ENCODE data around the gene CDH16. TPM values are rescaled to one million over a fixed set of nuclear protein-coding genes. Genes with fewer than 3 reads are reported as not detected.

The CDH16 gene
- total and polyA plus RNA-seq, 2 donors (not counting 1 experiment from before 2014, with no cell fraction given): not detected

GRCh38 chr16:66894055-66894454 is 24.6 kb downstream of the CDH16 start:
- H2AFZ ChIP-seq (ENCODE audit: low read length): no peak overlapping the region
- H3K4me3 ChIP-seq (replicated peaks in 1 of 4; ENCODE audit: control extremely low read depth in 1 of 4, insufficient read depth in 1 of 4, low read depth in 3 of 4, low read length in 4 of 4): no peak overlapping the region
- no peaks in the 10 kb centered on the region for H3K27me3 ChIP-seq (ENCODE audit: control insufficient read depth, insufficient read depth, low read length)
- H3K9me3 ChIP-seq (ENCODE audit: control insufficient read depth, insufficient read depth, low read depth, low read length): no peaks in the 10 kb centered on the region
- no peak overlapping the region for H3K27ac ChIP-seq (ENCODE audit: insufficient read depth, low read length)
- TF ChIP-seq EZH2 (IDR thresholded peaks at IDR 0.05; ENCODE audit: low read length, missing control alignments) (no peak), CTCF (conservative IDR thresholded peaks at IDR 0.05 in 1 of 2, IDR thresholded peaks at IDR 0.05 in 1 of 2; ENCODE audit: low read depth in 1 of 2, low read length in 2 of 2) (no peak)
- no peak for DNase-seq (ENCODE audit: low read depth in 2 of 2)
- no peaks in the 10 kb centered on the region for H3K36me3 ChIP-seq (ENCODE audit: control insufficient read depth, insufficient read depth, low read length)
- no peaks in the 10 kb centered on the region for H4K20me1 ChIP-seq (ENCODE audit: control insufficient read depth, extremely low read depth, insufficient read depth, low read length)
- H3K4me2 ChIP-seq (ENCODE audit: extremely low read depth, insufficient read depth, low read length): no peak overlapping the region
- no peak overlapping the region for H3K9ac ChIP-seq (ENCODE audit: insufficient read depth, low read length)
- H3K4me1 ChIP-seq (ENCODE audit: control insufficient read depth, extremely low read depth, insufficient read depth, low read length): peaks cover 2% of the 10 kb centered on the region
- H3K79me2 ChIP-seq (ENCODE audit: control insufficient read depth, insufficient read depth, low read length): no peaks in the 10 kb centered on the region

DNA sequence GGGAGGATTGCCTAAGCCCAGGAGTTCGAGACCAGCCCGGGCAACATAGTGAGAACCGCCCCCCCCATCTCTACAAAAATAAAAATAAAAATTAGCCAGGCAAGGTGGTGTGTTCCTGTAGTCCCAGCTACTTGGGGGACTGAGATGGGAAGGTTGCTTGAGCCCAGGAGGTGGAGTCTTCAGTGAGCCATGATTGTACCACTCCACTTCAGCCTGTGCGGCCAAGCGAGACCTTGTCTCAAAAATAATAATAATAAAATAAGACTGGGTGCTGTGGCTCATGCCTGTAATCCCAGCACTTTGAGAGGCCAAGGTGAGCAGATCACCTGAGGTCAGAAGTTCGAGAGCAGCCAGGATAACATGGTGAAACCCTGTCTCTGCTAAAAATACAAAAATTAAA is 26.9 kb downstream of the CDH16 start:
- no peak overlapping the region for H3K27ac ChIP-seq (ENCODE audit: insufficient read depth, low read length)
- H3K9me3 ChIP-seq (ENCODE audit: control insufficient read depth, insufficient read depth, low read depth, low read length): no peaks in the 10 kb centered on the region
- DNase-seq (ENCODE audit: low read depth in 2 of 2): no peak
- H3K79me2 ChIP-seq (ENCODE audit: control insufficient read depth, insufficient read depth, low read length): no peaks in the 10 kb centered on the region
- H3K4me1 ChIP-seq (ENCODE audit: control insufficient read depth, extremely low read depth, insufficient read depth, low read length): no peaks in the 10 kb centered on the region
- no peaks in the 10 kb centered on the region for H4K20me1 ChIP-seq (ENCODE audit: control insufficient read depth, extremely low read depth, insufficient read depth, low read length)
- TF ChIP-seq EZH2 (IDR thresholded peaks at IDR 0.05; ENCODE audit: low read length, missing control alignments): no peak
- TF ChIP-seq CTCF (conservative IDR thresholded peaks at IDR 0.05 in 1 of 2, IDR thresholded peaks at IDR 0.05 in 1 of 2; ENCODE audit: low read depth in 1 of 2, low read length in 2 of 2): no peak
- H3K9ac ChIP-seq (ENCODE audit: insufficient read depth, low read length): no peak overlapping the region
- H2AFZ ChIP-seq (ENCODE audit: low read length): no peak overlapping the region
- no peaks in the 10 kb centered on the region for H3K36me3 ChIP-seq (ENCODE audit: control insufficient read depth, insufficient read depth, low read length)
- H3K27me3 ChIP-seq (ENCODE audit: control insufficient read depth, insufficient read depth, low read length): no peaks in the 10 kb centered on the region
- no peak overlapping the region for H3K4me2 ChIP-seq (ENCODE audit: extremely low read depth, insufficient read depth, low read length)
- no peak overlapping the region for H3K4me3 ChIP-seq (replicated peaks in 1 of 4; ENCODE audit: control extremely low read depth in 1 of 4, insufficient read depth in 1 of 4, low read depth in 3 of 4, low read length in 4 of 4)

- H3K79me2 ChIP-seq (ENCODE audit: control insufficient read depth, insufficient read depth, low read length): no peaks in the 10 kb centered on the region
Observed at GRCh38 chr16:66891360-66891759, 27.3 kb downstream of the CDH16 start.

More at GRCh38 chr16:66891360-66891759, 27.3 kb downstream of the CDH16 start:
- Histone ChIP-seq H3K4me2 (ENCODE audit: extremely low read depth, insufficient read depth, low read length) (no peak overlapping the region), H3K36me3 (ENCODE audit: control insufficient read depth, insufficient read depth, low read length) (peaks cover 2% of the 10 kb centered on the region), H3K4me1 (ENCODE audit: control insufficient read depth, extremely low read depth, insufficient read depth, low read length) (no peaks in the 10 kb centered on the region), H3K4me3 (replicated peaks in 1 of 4; ENCODE audit: control extremely low read depth in 1 of 4, insufficient read depth in 1 of 4, low read depth in 3 of 4, low read length in 4 of 4) (no peak overlapping the region), H2AFZ (ENCODE audit: low read length) (no peak overlapping the region), H3K27ac (ENCODE audit: insufficient read depth, low read length) (no peak overlapping the region), H4K20me1 (ENCODE audit: control insufficient read depth, extremely low read depth, insufficient read depth, low read length) (no peaks in the 10 kb centered on the region), H3K9ac (ENCODE audit: insufficient read depth, low read length) (no peak overlapping the region), H3K27me3 (ENCODE audit: control insufficient read depth, insufficient read depth, low read length) (no peaks in the 10 kb centered on the region), H3K9me3 (ENCODE audit: control insufficient read depth, insufficient read depth, low read depth, low read length) (no peaks in the 10 kb centered on the region)
- no peak for DNase-seq (ENCODE audit: low read depth in 2 of 2)
- no peak for TF ChIP-seq EZH2 (IDR thresholded peaks at IDR 0.05; ENCODE audit: low read length, missing control alignments)
- TF ChIP-seq CTCF (conservative IDR thresholded peaks at IDR 0.05 in 1 of 2, IDR thresholded peaks at IDR 0.05 in 1 of 2; ENCODE audit: low read depth in 1 of 2, low read length in 2 of 2): no peak

All from fibroblast of lung (primary cell).